H1 (cell line): ENCODE results near the gene ROBO2. TPM values are rescaled to one million over a fixed set of nuclear protein-coding genes. Genes with fewer than 3 reads are reported as not detected.

Experiments
- E2F6 ChIP-seq: IDR thresholded peaks from 2 replicates; pipeline ENCODE4 v1.6.1; 2012; ENCODE audit warnings: inconsistent platforms
- GABPA ChIP-seq: IDR thresholded peaks from 2 replicates; pipeline ENCODE4 v1.6.1; 2011; ENCODE audit warnings: mild to moderate bottlenecking, low read length, moderate library complexity, borderline replicate concordance; ENCODE audit not compliant: insufficient read depth
- KDM4A ChIP-seq: IDR thresholded peaks from one replicate; pipeline ENCODE4 v1.7.1; 2012; ENCODE audit warnings: low read depth, mild to moderate bottlenecking, moderate library complexity, low read length, inconsistent platforms; ENCODE audit not compliant: severe bottlenecking
- RFX5 ChIP-seq: IDR thresholded peaks from 2 replicates; pipeline ENCODE4 v1.6.1; 2011; ENCODE audit warnings: low read depth, low read length, improper control_type of control experiment, borderline replicate concordance
- SP2 ChIP-seq: IDR thresholded peaks from 2 replicates; pipeline ENCODE4 v1.6.1; 2012; ENCODE audit warnings: mild to moderate bottlenecking, low read length, inconsistent platforms
- TCF12 ChIP-seq: IDR thresholded peaks from 2 replicates; pipeline ENCODE4 v1.6.1; 2011; ENCODE audit warnings: low read depth, mild to moderate bottlenecking, low read length
- polyA plus RNA-seq, 7 experiments: library from polyadenylated mRNA; depleted of rRNA in 3 of 7; stranded (reverse) in 5 of 7; unstranded in 2 of 7; fragments of >200 nt in 5 of 7; fragments of 200-250 nt in 2 of 7; gene quantifications; 1 replicate in 5 of 7; 2 replicates in 1 of 7; 4 replicates in 1 of 7; pipeline versions ENCODE4 v1.2.1 to v1.2.3, GENCODE V29; 2011 to 2013; ENCODE audit warnings: missing spikeins in 2 of 7, mixed read lengths in 2 of 7
- total RNA-seq: library from RNA; stranded (reverse); fragmentation: NEBNext Ultra II Directional; extraction: Animal tissue kit (Norgen Biotek cat#: 25700); gene quantifications from 2 replicates; pipeline ENCODE4 v1.2.1, GENCODE V29; 2021

The ROBO2 gene
- total and polyA plus RNA-seq, 2 of the 8 experiments (the other 6 are each of a cell fraction or from before 2014, with no cell fraction given), result 1.5 to 2.9 TPM

DNA sequence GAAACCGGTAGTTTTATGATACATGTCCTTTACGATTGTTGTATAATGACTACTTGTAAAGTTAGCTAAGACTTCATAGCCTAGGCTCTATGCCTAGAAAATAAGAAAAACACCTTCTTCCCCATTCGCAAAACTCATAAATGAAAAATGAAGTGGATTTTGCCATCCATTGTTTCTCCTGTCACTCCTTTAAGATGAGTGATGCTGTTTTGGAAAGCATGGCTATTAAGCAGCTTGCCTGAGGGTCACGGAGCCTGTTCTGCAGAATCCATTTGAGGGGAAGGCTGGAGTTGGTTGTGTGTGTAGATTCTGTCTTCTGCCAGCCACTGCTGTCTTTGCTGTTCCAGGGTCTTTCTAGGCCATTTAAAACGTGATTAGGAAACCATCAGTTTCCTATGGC lies 31.5 kb downstream of the ROBO2 start (continued):
- TF ChIP-seq E2F6 (no peak), SP2 (no peak), KDM4A (no peak), RFX5 (no peak), GABPA (no peak), TCF12 (no peak)
